Measurements from ENCODE around the gene CERS6.
"Not testable (repeated sequence)": the region's sequence is repeated elsewhere in the genome, so short reads cannot be mapped to it uniquely, and the experiment has no call there.

CERS6 gene

GRCh38 chr2:168765401-168765800 is 309.3 kb downstream of the CERS6 start:
- H3K4me3 ChIP-seq (ENCODE audit: low read depth, low read length) = no peak overlapping the region
- DNase-seq = no peak
- no peaks in the 10 kb centered on the region for H3K36me3 ChIP-seq
- no peaks in the 10 kb centered on the region for H3K9me3 ChIP-seq (ENCODE audit: severe bottlenecking)
- TF ChIP-seq CTCF (IDR thresholded peaks at IDR 0.05; ENCODE audit: low read depth, low read length) = no peak
- no peaks in the 10 kb centered on the region for H3K27me3 ChIP-seq (ENCODE audit: insufficient read depth, low read depth, severe bottlenecking)
- H3K27ac ChIP-seq = no peak overlapping the region

DNA sequence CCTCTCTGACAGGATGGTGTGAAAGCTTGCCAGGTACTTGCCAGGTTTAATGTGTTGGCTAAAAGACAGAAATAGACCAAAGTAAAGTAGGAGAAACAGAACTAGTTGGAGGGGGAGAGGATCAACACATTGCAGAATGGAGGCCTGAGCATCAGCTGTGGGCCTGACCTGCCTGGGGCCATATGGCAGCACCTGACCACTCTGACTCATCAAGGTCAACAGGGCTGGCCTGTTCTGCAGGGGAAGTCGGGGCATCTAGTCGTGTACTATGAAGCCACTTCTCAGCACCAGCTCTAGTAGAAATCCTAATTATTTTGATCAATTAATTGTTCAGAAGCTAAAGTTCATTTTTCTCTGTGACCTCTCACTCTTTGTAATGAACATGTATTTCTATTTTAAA is 310.5 kb downstream of the CERS6 start:
- Histone ChIP-seq H3K36me3 (no peaks in the 10 kb centered on the region), H3K27me3 (ENCODE audit: insufficient read depth, low read depth, severe bottlenecking) (no peaks in the 10 kb centered on the region), H3K27ac (no peak overlapping the region), H3K4me3 (ENCODE audit: low read depth, low read length) (no peak overlapping the region), H3K9me3 (ENCODE audit: severe bottlenecking) (no peaks in the 10 kb centered on the region)
- DNase-seq = no peak
- TF ChIP-seq CTCF (IDR thresholded peaks at IDR 0.05; ENCODE audit: low read depth, low read length) = no peak

GRCh38 chr2:168767258-168767657 is 311.2 kb downstream of the CERS6 start:
- no peak for DNase-seq
- no peaks in the 10 kb centered on the region for H3K36me3 ChIP-seq
- no peaks in the 10 kb centered on the region for H3K9me3 ChIP-seq (ENCODE audit: severe bottlenecking)
- no peak overlapping the region for H3K4me3 ChIP-seq (ENCODE audit: low read depth, low read length)
- no peaks in the 10 kb centered on the region for H3K27me3 ChIP-seq (ENCODE audit: insufficient read depth, low read depth, severe bottlenecking)
- no peak overlapping the region for H3K27ac ChIP-seq
- no peak for TF ChIP-seq CTCF (IDR thresholded peaks at IDR 0.05; ENCODE audit: low read depth, low read length)

DNA sequence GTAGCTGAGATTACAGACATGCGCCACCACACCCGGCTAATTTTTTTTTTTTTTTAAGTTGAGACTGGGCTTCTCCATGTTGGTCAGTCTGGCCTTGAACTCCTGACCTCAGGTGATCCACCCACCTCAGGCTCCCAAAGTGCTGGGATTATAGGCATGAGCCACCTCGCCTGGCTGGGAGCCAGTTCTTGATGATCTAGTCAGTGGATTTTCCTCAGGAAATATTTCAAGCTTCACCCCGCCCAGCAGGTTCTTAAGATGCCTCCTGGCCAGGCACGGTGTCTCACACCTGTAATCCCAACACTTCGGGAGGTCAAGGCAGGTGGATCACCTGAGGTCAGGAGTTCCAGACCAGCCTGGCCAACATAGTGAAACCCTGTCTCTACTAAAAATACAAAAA is 312.3 kb downstream of the CERS6 start:
- not testable (repeated sequence) for H3K36me3 ChIP-seq; H3K27me3 ChIP-seq (ENCODE audit: insufficient read depth, low read depth, severe bottlenecking); H3K9me3 ChIP-seq (ENCODE audit: severe bottlenecking); H3K4me3 ChIP-seq (ENCODE audit: low read depth, low read length); H3K27ac ChIP-seq; DNase-seq

DNA sequence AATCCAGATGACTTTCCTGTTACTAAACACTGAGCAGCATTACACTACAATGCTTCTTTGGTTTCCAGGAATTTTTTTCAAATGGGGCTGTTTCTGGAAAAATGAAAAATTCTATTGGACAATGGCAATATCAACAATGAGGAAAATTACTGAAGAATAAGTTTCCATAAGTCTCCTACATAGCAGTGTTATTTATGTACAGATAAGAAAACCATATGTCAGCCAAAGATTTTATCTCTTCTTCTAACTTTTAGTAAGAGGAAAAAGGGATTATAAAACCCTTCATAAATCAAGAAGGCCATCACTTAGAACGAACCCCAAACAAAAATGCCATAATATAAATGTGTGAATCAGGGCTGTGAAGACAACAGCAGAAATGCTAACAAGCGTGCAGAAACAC is 314.7 kb downstream of the CERS6 start:
- no peaks in the 10 kb centered on the region for H3K36me3 ChIP-seq
- no peaks in the 10 kb centered on the region for H3K27me3 ChIP-seq (ENCODE audit: insufficient read depth, low read depth, severe bottlenecking)
- TF ChIP-seq CTCF (IDR thresholded peaks at IDR 0.05; ENCODE audit: low read depth, low read length) = no peak
- H3K9me3 ChIP-seq (ENCODE audit: severe bottlenecking) = no peaks in the 10 kb centered on the region
- DNase-seq = no peak
- H3K4me3 ChIP-seq (ENCODE audit: low read depth, low read length) = no peak overlapping the region
- H3K27ac ChIP-seq = no peak overlapping the region

- TF ChIP-seq CTCF (IDR thresholded peaks at IDR 0.05; ENCODE audit: low read depth, low read length) = no peak
- Histone ChIP-seq H3K36me3 (no peaks in the 10 kb centered on the region), H3K27ac (no peak overlapping the region), H3K9me3 (ENCODE audit: severe bottlenecking) (no peaks in the 10 kb centered on the region), H3K27me3 (ENCODE audit: insufficient read depth, low read depth, severe bottlenecking) (no peaks in the 10 kb centered on the region), H3K4me3 (ENCODE audit: low read depth, low read length) (no peak overlapping the region)
- DNase-seq = no peak
Measured at GRCh38 chr2:168772704-168773103, 316.6 kb downstream of the CERS6 start.
